Measurements from ENCODE around the gene HDAC8.

Gene HDAC8

DNA sequence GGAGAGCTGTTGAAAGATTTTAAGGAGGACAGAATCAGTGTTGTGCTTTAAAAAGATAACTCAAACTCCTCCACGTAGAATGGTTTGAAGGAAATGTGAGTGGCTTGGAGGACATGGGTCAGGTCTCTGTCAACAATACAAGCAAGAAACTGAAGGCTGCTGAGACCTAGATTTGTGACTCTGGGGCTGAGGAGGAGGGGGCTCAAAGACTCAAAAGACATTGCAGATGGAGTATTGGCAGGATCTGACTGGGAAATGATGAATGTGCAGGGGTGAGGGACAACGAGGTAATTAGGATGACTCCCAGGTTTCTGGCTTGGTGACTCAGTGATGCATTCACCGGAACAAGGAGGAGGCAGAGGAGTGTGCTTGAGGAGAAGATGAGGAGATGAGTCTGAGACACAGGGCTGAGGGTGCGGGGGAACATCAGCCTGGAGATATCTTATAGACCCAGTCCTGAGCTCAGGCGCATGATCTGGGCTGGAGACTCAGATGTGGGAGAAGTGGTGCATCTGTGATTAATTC lies 292.3 kb downstream of the HDAC8 start:
- no peak for DNase-seq
